ENCODE results near the gene OVOL2.

Gene OVOL2

GRCh38 chr20:18005170-18005989 lies 52.3 kb downstream of the OVOL2 start:
- H3K9me3 ChIP-seq (ENCODE audit: control insufficient read depth, low read length) = no peaks in the 10 kb centered on the region
- no peak for TF ChIP-seq CTCF (IDR thresholded peaks at IDR 0.05)
- H3K4me3 ChIP-seq (ENCODE audit: low read depth, low read length) = no peak overlapping the region
- H3K36me3 ChIP-seq (ENCODE audit: control insufficient read depth, insufficient read depth, low read length) = no peaks in the 10 kb centered on the region
- no peaks in the 10 kb centered on the region for H3K27me3 ChIP-seq (ENCODE audit: control insufficient read depth, insufficient read depth, low read length)
- no peaks in the 10 kb centered on the region for H3K4me1 ChIP-seq
- H3K4me2 ChIP-seq (ENCODE audit: low read length) = no peak overlapping the region
- H3K27ac ChIP-seq = no peak overlapping the region
- no peak overlapping the region for H3K9ac ChIP-seq
- no peak overlapping the region for H2AFZ ChIP-seq
- no peaks in the 10 kb centered on the region for H3K79me2 ChIP-seq

GRCh38 chr20:18004384-18005031 lies 53.2 kb downstream of the OVOL2 start:
- H2AFZ ChIP-seq = no peak overlapping the region
- H3K9ac ChIP-seq = no peak overlapping the region
- H3K4me3 ChIP-seq (ENCODE audit: low read depth, low read length) = no peak overlapping the region
- TF ChIP-seq CTCF (IDR thresholded peaks at IDR 0.05) = no peak
- no peaks in the 10 kb centered on the region for H3K9me3 ChIP-seq (ENCODE audit: control insufficient read depth, low read length)
- H3K4me1 ChIP-seq = no peaks in the 10 kb centered on the region
- no peak overlapping the region for H3K27ac ChIP-seq
- H3K27me3 ChIP-seq (ENCODE audit: control insufficient read depth, insufficient read depth, low read length) = no peaks in the 10 kb centered on the region
- no peaks in the 10 kb centered on the region for H3K36me3 ChIP-seq (ENCODE audit: control insufficient read depth, insufficient read depth, low read length)
- H3K79me2 ChIP-seq = no peaks in the 10 kb centered on the region
- no peak overlapping the region for H3K4me2 ChIP-seq (ENCODE audit: low read length)

GRCh38 chr20:18003897-18004296 lies 53.8 kb downstream of the OVOL2 start:
- Histone ChIP-seq H3K27ac (no peak overlapping the region), H3K27me3 (ENCODE audit: control insufficient read depth, insufficient read depth, low read length) (no peaks in the 10 kb centered on the region), H3K4me3 (ENCODE audit: low read depth, low read length) (no peak overlapping the region), H3K4me1 (no peaks in the 10 kb centered on the region), H3K9me3 (ENCODE audit: control insufficient read depth, low read length) (no peaks in the 10 kb centered on the region), H2AFZ (no peak overlapping the region), H3K36me3 (ENCODE audit: control insufficient read depth, insufficient read depth, low read length) (no peaks in the 10 kb centered on the region), H3K9ac (no peak overlapping the region), H3K79me2 (no peaks in the 10 kb centered on the region), H3K4me2 (ENCODE audit: low read length) (no peak overlapping the region)
- TF ChIP-seq CTCF (IDR thresholded peaks at IDR 0.05) = no peak

- H3K27ac ChIP-seq = no peak overlapping the region
- H3K4me1 ChIP-seq = no peaks in the 10 kb centered on the region
- no peaks in the 10 kb centered on the region for H3K9me3 ChIP-seq (ENCODE audit: control insufficient read depth, low read length)
- H3K4me2 ChIP-seq (ENCODE audit: low read length) = no peak overlapping the region
- H3K27me3 ChIP-seq (ENCODE audit: control insufficient read depth, insufficient read depth, low read length) = no peaks in the 10 kb centered on the region
- H3K9ac ChIP-seq = no peak overlapping the region
- no peak overlapping the region for H2AFZ ChIP-seq
- H3K36me3 ChIP-seq (ENCODE audit: control insufficient read depth, insufficient read depth, low read length) = no peaks in the 10 kb centered on the region
- H3K4me3 ChIP-seq (ENCODE audit: low read depth, low read length) = no peak overlapping the region
- TF ChIP-seq CTCF (IDR thresholded peaks at IDR 0.05) = no peak
- no peaks in the 10 kb centered on the region for H3K79me2 ChIP-seq
Observed at GRCh38 chr20:18001131-18001921, 56.4 kb downstream of the OVOL2 start.

Data from parathyroid adenoma (tissue), 2 donors.